A549 (cell line): ENCODE data around the gene KLRC3.

Source experiments
- CTCF ChIP-seq: fragments of >200 bp; sonication (Bioruptor Twin); formaldehyde crosslinking; IDR thresholded peaks from 3 replicates; pipeline ENCODE4 v1.5.1; 2016
- POLR2A ChIP-seq: IDR thresholded peaks from 2 replicates; pipeline ENCODE4 v1.6.1; 2012; ENCODE audit warnings: mild to moderate bottlenecking, low read length
- RCOR1 ChIP-seq: fragments of 150-350 bp; IDR thresholded peaks from 2 replicates; pipeline ENCODE4 v1.6.1; 2014; ENCODE audit warnings: antibody characterized with exemption, low read length, low read depth
- REST ChIP-seq: fragments of 200-600 bp; sonication (generic); IDR thresholded peaks from 2 replicates; pipeline ENCODE4 v1.6.1; 2016; ENCODE audit warnings: antibody characterized with exemption, mild to moderate bottlenecking, moderate library complexity

- TF ChIP-seq CTCF = no peak
- no peak for TF ChIP-seq RCOR1
- no peak for TF ChIP-seq POLR2A
- TF ChIP-seq REST = no peak
Observed at GRCh38 chr12:10362325-10362724, 58.1 kb downstream of the KLRC3 start.
